Tibial artery (tissue), 4 donors: ENCODE results near the gene RNF44.

ENCODE experiments used
- DNase-seq, 2 donors: peaks; one replicate each; pipeline ENCODE4 v3.0.0-alpha.2; 2019
- H3K27ac ChIP-seq, 2 donors: fragments of 200-600 bp; sonication (generic) in 1 of 2; 1 replicate in 1 of 2; 2 replicates in 1 of 2; pipeline ENCODE4 v1.5.1; 2018 to 2019; ENCODE audit warnings: mild to moderate bottlenecking in 1 of 2
- H3K27me3 ChIP-seq, 2 donors: fragments of 200-600 bp; sonication (generic) in 1 of 2; one replicate each; pipeline versions ENCODE4 v1.5.1 to v1.6.0; 2016 to 2019
- H3K36me3 ChIP-seq, 3 donors: fragments of 200-600 bp; sonication (generic) in 2 of 3; one replicate each; pipeline ENCODE4 v1.5.1; 2016 to 2019; ENCODE audit warnings: mild to moderate bottlenecking in 2 of 3
- H3K4me1 ChIP-seq, 4 donors: fragments of 200-600 bp; sonication (generic) in 2 of 4; 1 replicate in 3 of 4; 2 replicates in 1 of 4; pipeline ENCODE4 v1.5.1; 2016 to 2019
- H3K4me3 ChIP-seq, 2 donors: fragments of 200-600 bp; sonication (generic) in 1 of 2; 1 replicate in 1 of 2; 2 replicates in 1 of 2; pipeline ENCODE4 v1.5.1; 2018 to 2019; ENCODE audit warnings: mild to moderate bottlenecking in 2 of 2
- H3K9me3 ChIP-seq, 3 donors: fragments of 200-600 bp; sonication (generic) in 1 of 3; one replicate each; pipeline ENCODE4 v1.5.1; 2016 to 2019
- CTCF ChIP-seq, 2 experiments: fragments of 200-600 bp in 1 of 2; fragments of 450-650 bp in 1 of 2; IDR thresholded peaks; one replicate each; pipeline ENCODE4 v1.5.1; 2017 to 2019; ENCODE audit warnings: antibody characterized with exemption in 2 of 2, mild to moderate bottlenecking in 1 of 2, moderate library complexity in 1 of 2
- intact Hi-C: fragments of 100-400 bp; cut with DNase I; formaldehyde crosslinking; loops from one replicate; pipeline ENCODE4 v1.15.0; 2023; ENCODE audit warnings: low total_unique reads

RNF44 gene

DNA sequence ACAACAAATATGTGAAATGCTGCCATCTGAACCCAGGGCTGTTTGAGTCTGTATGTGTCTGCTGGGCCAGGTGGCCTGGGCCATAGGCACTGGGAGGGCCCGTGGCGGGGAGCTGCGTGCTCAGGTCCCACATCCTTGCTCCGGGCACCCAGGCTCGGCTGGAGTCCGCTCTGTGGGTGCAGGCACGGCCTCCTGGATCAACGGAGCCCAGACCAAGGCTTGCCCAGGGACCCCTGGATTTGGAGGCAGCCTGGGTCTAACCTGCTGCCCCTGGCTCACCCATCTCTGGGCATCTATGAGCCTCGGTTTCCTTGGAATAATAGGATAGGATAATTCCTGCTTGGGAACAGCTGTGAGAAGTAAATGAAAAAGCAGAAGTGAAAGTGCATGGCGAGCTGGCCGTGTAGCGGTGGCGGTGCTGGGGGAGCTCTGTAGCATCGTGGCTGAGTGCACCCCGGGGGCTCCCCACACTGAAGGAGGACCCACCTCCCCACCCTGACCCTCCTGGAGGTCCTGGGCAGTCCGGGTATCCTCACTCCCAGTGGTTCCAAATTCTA lies 13.2 kb upstream of the RNF44 start:
- Histone ChIP-seq H3K27ac (no peak overlapping the region), H3K36me3 (no peaks in the 10 kb centered on the region), H3K4me1 (no peaks in the 10 kb centered on the region), H3K27me3 (peaks cover 0 to 55% of the 10 kb centered on the region in 2 donors), H3K4me3 (no peak overlapping the region), H3K9me3 (no peaks in the 10 kb centered on the region)
- intact Hi-C loops, result no loop called here
- no peak for TF ChIP-seq CTCF (IDR thresholded peaks at IDR 0.05)
- DNase-seq, result no peak

DNA sequence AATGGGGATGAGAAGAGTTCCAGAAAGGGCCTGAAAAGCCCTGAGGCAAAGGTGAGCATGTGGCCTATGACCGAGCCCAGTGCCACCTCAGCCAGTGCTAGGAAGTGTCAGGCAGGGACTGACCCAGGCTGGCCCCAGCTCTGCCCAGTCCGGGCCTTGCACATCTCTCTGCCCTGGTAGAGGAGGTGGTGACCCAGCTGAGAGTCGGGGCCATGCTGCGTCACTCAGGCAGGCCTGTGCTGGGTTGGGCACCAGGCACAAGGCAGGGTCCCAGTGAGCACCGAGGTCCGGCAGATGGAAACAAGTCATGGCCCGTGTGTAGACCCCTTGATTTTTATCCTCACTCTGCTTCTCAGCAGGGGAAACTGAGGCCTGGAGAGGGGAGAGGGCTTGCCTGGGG lies 12.7 kb upstream of the RNF44 start:
- no peak overlapping the region for H3K27ac ChIP-seq
- TF ChIP-seq CTCF (IDR thresholded peaks at IDR 0.05), result no peak
- no peak overlapping the region for H3K4me3 ChIP-seq
- no peaks in the 10 kb centered on the region for H3K36me3 ChIP-seq
- intact Hi-C loops, result no loop called here
- peaks cover 0 to 55% of the 10 kb centered on the region in 2 donors for H3K27me3 ChIP-seq
- H3K4me1 ChIP-seq, result no peaks in the 10 kb centered on the region
- H3K9me3 ChIP-seq, result no peaks in the 10 kb centered on the region
- DNase-seq, result no peak

- no peak for DNase-seq
These were observed 11.8 kb upstream of the RNF44 start, which contains the start of gene CDHR2 for GRCh38 chr5:176548967-176549444. TSS of gene CDHR2 (plus strand) at chr5:176549342. CDS start at chr5:176565353, 16,011 bp downstream.

DNA sequence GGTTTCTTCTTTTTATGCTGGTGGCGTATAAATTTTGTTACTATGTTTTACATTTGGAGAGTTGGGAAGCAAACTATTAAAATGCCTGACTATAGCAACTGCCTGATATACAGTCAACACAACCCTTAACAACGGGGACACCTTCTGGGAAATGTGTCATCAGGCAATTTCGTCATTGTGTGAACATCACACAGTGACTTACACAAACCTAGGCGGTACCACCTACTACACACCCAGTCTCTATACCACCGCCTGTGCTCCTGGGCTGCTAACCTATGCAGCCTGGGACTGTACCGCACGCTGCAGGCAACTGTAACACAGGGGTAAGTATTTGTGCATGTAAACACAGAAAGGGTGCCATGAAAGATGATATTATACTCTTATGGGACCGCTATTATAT lies 10.6 kb upstream of the RNF44 start:
- Histone ChIP-seq H3K4me1 (peaks cover 0 to 9% (median 8%) of the 10 kb centered on the region in 4 donors), H3K4me3 (no peak overlapping the region), H3K27me3 (peaks cover 0 to 40% of the 10 kb centered on the region in 2 donors), H3K36me3 (no peaks in the 10 kb centered on the region), H3K9me3 (no peaks in the 10 kb centered on the region), H3K27ac (no peak overlapping the region)
- intact Hi-C loops, result no loop called here
- no peak for TF ChIP-seq CTCF (IDR thresholded peaks at IDR 0.05)
- no peak for DNase-seq

More at GRCh38 chr5:176548967-176549444, 11.8 kb upstream of the RNF44 start, which contains the start of gene CDHR2:
- Histone ChIP-seq H3K9me3 (no peaks in the 10 kb centered on the region), H3K36me3 (no peaks in the 10 kb centered on the region), H3K27me3 (peaks cover 0 to 53% of the 10 kb centered on the region in 2 donors), H3K4me1 (peaks cover 0 to 2% (median 2%) of the 10 kb centered on the region in 4 donors), H3K27ac (no peak within 1 kb of the TSS), H3K4me3 (no peak within 1 kb of the TSS)
- TF ChIP-seq CTCF (IDR thresholded peaks at IDR 0.05), result no peak
- intact Hi-C loops, result no loop called here

- intact Hi-C loops, result no loop called here
- H3K9me3 ChIP-seq, result no peaks in the 10 kb centered on the region
- H3K4me3 ChIP-seq, result no peak overlapping the region
- no peak for TF ChIP-seq CTCF (IDR thresholded peaks at IDR 0.05)
- peaks cover 0 to 28% of the 10 kb centered on the region in 2 donors for H3K27me3 ChIP-seq
- H3K27ac ChIP-seq, result no peak overlapping the region
- DNase-seq, result no peak
- no peaks in the 10 kb centered on the region for H3K36me3 ChIP-seq
- H3K4me1 ChIP-seq, result peaks cover 0 to 15% (median 10%) of the 10 kb centered on the region in 4 donors
These were observed 8.7 kb upstream of the RNF44 start for GRCh38 chr5:176545737-176546509.
